Measurements from ENCODE around the gene COL5A2. TPM values are rescaled to one million over a fixed set of nuclear protein-coding genes. Genes with fewer than 3 reads are reported as not detected.

The COL5A2 gene
- total and polyA plus RNA-seq, 8 donors, result 1.9 to 43.3 (median 3.3) TPM

DNA sequence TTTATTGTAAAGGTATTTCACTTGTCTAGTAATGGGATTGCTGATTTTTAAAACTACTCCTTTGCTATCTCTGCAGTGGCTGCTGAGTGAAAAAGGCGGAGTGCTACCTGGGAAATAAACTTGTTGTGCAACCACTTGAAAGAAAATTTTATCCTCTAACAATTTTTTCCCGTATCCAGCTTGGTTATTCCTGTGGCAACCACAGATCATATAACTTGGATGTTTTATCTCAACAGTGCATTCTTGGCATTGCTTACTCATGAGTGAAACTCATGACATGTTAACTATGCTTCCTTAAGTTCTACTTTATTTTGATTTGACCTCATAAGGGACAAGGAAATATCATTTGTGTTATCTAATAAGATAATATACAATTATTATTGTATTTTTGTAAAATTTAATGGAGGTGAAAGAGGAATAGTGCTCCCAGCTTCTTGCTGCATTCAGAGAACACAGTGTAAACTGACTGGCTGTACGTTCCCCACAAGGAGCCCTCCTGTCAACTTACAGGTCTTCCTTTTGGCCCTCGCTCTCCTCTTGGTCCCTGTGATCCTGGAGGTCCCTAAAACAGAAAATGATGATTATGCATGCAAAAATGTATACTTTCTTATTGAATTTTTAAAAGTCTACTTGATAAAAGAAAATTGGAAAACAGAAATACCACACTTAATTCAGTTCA, 82.7 kb downstream of the COL5A2 start:
- peak in 1 of 4 donors; percentile 52 for ATAC-seq
- no peaks in the 10 kb centered on the region for H3K9me3 ChIP-seq
- no peaks in the 10 kb centered on the region for H3K4me1 ChIP-seq
- TF ChIP-seq, protein P1, sequence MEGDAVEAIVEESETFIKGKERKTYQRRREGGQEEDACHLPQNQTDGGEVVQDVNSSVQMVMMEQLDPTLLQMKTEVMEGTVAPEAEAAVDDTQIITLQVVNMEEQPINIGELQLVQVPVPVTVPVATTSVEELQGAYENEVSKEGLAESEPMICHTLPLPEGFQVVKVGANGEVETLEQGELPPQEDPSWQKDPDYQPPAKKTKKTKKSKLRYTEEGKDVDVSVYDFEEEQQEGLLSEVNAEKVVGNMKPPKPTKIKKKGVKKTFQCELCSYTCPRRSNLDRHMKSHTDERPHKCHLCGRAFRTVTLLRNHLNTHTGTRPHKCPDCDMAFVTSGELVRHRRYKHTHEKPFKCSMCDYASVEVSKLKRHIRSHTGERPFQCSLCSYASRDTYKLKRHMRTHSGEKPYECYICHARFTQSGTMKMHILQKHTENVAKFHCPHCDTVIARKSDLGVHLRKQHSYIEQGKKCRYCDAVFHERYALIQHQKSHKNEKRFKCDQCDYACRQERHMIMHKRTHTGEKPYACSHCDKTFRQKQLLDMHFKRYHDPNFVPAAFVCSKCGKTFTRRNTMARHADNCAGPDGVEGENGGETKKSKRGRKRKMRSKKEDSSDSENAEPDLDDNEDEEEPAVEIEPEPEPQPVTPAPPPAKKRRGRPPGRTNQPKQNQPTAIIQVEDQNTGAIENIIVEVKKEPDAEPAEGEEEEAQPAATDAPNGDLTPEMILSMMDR (IDR thresholded peaks at IDR 0.05), result no peak
- no peaks in the 10 kb centered on the region for H3K36me3 ChIP-seq
- no peak overlapping the region for H3K4me3 ChIP-seq
- 66 to 70% methylated on average over 4 of the region's 4 CpGs for WGBS, 2 donors
- FAIRE-seq, result no peak
- H3K27me3 ChIP-seq, result no peaks in the 10 kb centered on the region
- H3K27ac ChIP-seq, result no peak overlapping the region
- intact Hi-C loops (cut with DNase I), result loop anchor here in 1 of 3 donors (10.0 kb wide), 1 partner anchor 318 kb away; no protein-coding TSS in a partner anchor
- no peak for DNase-seq

- H3K27ac ChIP-seq, result no peak overlapping the region
- intact Hi-C loops (cut with DNase I), result loop anchor here in 1 of 3 donors (10.0 kb wide), 1 partner anchor 320 kb away; no protein-coding TSS in a partner anchor
- DNase-seq (no peak), FAIRE-seq (no peak), ATAC-seq (no peak)
- H3K9me3 ChIP-seq, result no peaks in the 10 kb centered on the region
- 67 to 76% methylated on average over 3 of the region's 3 CpGs for WGBS, 2 donors
- no peak overlapping the region for H3K4me3 ChIP-seq
- no peaks in the 10 kb centered on the region for H3K36me3 ChIP-seq
- no peaks in the 10 kb centered on the region for H3K4me1 ChIP-seq
- TF ChIP-seq, protein P1 (IDR thresholded peaks at IDR 0.05), result no peak
- H3K27me3 ChIP-seq, result no peaks in the 10 kb centered on the region
Measured at GRCh38 chr2:189095101-189095500, 84.5 kb downstream of the COL5A2 start.

DNA sequence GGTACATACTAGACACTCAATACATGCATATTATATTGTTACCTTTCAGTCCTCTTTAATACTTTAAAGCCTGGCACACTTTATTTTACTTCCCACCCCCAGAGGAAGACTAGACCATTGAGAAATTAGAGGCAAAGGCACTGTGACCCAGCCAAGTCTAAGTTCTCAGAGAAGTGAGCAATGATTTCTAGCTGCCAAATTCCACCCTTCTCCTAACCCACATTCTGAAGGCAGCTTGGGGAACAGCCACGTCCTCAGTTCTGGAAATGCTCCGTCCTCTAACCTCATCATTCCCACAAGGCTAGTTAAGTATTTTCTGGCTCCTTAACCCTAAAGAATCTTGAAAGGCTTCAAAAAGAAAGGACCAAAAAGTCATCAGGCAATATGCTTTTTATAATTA, 86.6 kb downstream of the COL5A2 start:
- peak in 1 of 6 donors; percentile 14 for DNase-seq
- Histone ChIP-seq H3K4me3 (no peak overlapping the region), H3K9me3 (no peaks in the 10 kb centered on the region), H3K36me3 (no peaks in the 10 kb centered on the region), H3K4me1 (no peaks in the 10 kb centered on the region), H3K27ac (no peak overlapping the region), H3K27me3 (no peaks in the 10 kb centered on the region)
- peak; percentile 20 for FAIRE-seq
- TF ChIP-seq, protein P1 (IDR thresholded peaks at IDR 0.05), result no peak
- intact Hi-C loops (cut with DNase I), result loop anchor here in 1 of 3 donors (10.0 kb wide), 1 partner anchor 322 kb away; no protein-coding TSS in a partner anchor
- 80 to 82% methylated on average over 2 of the region's 2 CpGs for WGBS, 2 donors
- peak in 3 of 4 donors; percentile 23 to 54 (median 41) for ATAC-seq

DNA sequence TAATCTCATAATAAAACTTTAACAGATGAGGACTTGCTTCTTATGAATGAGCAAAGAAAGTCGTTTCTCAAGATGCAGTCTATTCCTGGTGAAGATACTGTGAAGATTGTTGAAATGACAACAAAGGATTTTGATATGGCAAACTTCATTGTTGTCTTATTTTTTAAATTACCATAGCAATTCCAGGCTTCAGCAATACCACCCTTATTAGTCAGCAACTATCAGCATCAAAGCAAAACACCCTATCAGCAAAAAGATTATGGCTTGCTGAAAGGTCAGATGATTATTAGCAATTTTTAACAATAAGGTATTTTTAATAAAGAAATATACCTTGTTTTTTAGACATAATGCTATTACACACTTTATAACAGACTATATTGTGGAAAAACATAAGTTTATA, 88.3 kb downstream of the COL5A2 start:
- intact Hi-C loops (cut with DNase I), result loop anchor here in 1 of 3 donors (10.0 kb wide), 1 partner anchor 324 kb away; no protein-coding TSS in a partner anchor
- Histone ChIP-seq H3K9me3 (no peaks in the 10 kb centered on the region), H3K27ac (no peak overlapping the region), H3K4me3 (no peak overlapping the region), H3K27me3 (no peaks in the 10 kb centered on the region), H3K36me3 (no peaks in the 10 kb centered on the region), H3K4me1 (no peaks in the 10 kb centered on the region)
- TF ChIP-seq, protein P1 (IDR thresholded peaks at IDR 0.05), result no peak
- ATAC-seq, result no peak
- WGBS, 2 donors, result 42 to 46% methylated on average over 1 of the region's 1 CpG
- FAIRE-seq, result no peak
- DNase-seq, result no peak

DNA sequence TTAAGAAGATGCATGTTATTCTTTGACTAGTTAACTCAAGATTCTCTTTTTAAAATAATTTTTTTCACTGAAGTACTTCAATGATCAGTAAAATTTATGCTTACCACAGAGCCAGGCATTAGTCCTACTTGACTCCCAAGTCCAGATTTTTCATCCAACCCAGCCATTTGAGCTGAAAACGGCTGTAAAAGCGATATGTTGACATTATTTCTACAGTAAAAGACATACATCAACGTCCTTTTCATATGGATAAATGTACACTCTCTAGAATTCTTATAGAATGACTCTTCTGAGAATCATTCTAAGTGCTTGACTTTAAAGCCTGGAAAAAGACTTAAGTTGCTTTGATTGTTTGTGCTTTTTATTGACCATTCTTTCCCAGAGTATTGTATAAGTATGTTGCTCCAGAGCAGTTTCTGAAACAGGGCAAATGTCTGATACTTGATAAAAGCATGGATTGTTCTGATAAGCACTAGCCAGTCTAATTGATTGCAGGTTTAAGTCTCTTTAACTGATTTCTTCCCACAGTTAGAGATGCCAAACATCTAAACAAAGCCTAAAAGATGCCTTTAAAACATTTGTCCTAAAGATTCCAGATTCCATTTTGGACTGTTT, 90.9 kb downstream of the COL5A2 start:
- ATAC-seq (no peak), FAIRE-seq (no peak), DNase-seq (no peak)
- no peaks in the 10 kb centered on the region for H3K9me3 ChIP-seq
- H3K27ac ChIP-seq, result no peak overlapping the region
- intact Hi-C loops (cut with DNase I), result no loop called here
- no peaks in the 10 kb centered on the region for H3K36me3 ChIP-seq
- TF ChIP-seq, protein P1 (IDR thresholded peaks at IDR 0.05), result no peak
- 16 to 39% methylated on average over 3 of the region's 3 CpGs for WGBS, 2 donors
- no peaks in the 10 kb centered on the region for H3K27me3 ChIP-seq
- no peaks in the 10 kb centered on the region for H3K4me1 ChIP-seq
- no peak overlapping the region for H3K4me3 ChIP-seq

All from pancreas (tissue), 10 donors.